NCI-H1694 (cell line): Measurements from ENCODE around the gene EXOG.

Experiments
- DNase-seq: peaks from one replicate; lab custom pipeline; 2025; lab: John Stamatoyannopoulos, UW

Gene EXOG

DNA sequence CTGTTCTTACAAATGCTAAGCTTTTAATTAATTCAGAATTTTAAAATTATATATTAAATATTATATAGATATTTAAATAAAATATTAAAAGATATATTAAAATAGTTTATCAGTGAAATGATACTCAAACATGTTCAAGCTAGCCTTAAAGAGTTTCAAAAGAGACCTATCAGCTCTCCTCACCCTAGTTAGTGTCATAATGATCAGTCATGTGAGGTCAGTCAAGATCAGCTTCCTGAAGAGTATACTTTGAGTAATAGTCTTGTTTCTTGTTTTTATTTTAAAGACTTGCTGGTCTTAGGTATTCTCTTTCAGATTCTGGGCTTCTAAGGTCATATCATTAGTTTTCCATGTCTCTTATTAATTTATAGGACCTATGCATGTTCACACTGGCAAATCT, 14.5 kb downstream of the EXOG start:
- DNase-seq = no peak

DNA sequence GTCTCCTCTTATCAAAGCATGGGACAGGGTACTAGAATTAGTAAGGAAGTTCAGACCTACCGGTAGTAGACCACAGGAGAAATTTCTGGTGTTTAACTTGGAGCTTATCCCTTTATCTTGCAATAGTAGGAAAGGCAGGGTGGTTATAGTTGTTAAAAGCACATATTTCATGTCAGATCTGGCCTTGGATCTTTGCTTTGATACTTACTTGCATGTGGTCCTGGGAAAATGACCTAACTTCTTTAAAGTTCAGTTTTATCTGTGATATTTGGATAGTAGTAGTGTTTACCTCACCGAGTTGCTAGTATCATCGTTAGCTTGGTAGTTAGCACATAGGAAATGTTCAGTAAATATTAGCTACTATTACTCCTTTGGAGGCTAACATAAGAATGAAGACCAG, 15.4 kb downstream of the EXOG start:
- DNase-seq = no peak

- DNase-seq = no peak
These were observed 19.2 kb downstream of the EXOG start for GRCh38 chr3:38515367-38515766.

DNA sequence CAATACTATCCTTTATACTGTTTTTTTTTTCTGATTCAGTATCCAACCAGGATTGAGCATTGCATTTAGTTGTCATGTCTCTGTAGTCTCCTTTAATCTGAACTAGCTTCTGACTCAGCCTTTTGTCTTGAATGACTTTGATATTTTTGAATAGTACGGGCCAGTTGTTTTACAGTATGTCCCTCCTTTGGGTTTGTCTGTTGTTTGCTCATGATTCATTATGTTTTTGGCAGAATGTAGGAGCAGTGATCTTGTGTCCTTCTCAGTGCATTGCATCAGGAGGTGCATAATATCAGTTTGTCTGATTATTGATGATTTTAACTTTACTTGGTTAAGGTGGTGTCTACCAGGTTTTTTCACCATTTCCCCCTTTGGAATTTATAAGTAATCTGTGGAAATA, 20.5 kb downstream of the EXOG start:
- no peak for DNase-seq

GRCh38 chr3:38519000-38519399, 22.9 kb downstream of the EXOG start:
- no peak for DNase-seq

GRCh38 chr3:38519651-38520050, 23.5 kb downstream of the EXOG start:
- no peak for DNase-seq

DNA sequence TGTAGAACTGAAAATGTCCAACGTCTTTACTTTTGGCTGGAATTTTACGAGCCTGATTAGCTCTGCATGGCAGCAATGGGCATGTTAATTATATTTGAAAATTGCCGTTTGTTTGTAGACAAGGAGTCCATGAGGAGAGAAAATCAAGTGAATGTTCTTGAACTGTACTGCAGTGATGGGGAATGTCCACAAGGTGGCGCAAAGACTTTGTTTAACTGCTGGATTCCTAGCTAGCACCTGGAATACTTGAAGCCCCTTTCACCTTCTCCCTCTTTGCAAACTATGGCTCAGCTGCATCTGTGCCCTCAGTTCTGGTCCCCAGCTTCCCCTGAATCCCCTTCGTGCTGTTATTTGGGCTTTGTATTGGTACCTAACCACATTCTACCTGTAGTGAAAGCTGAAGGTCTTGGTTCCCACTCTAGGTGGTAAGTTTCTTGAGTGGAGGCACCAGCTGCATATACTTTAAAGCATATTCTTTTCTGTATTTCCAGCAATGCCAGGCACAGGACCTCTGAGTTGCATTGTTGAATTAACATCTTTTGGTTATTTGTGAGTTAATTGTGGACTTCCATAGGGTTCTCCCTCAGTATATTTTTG, 25.3 kb downstream of the EXOG start:
- DNase-seq = peak; percentile 47

GRCh38 chr3:38522002-38522401, 25.9 kb downstream of the EXOG start:
- DNase-seq = peak; percentile 6

DNA sequence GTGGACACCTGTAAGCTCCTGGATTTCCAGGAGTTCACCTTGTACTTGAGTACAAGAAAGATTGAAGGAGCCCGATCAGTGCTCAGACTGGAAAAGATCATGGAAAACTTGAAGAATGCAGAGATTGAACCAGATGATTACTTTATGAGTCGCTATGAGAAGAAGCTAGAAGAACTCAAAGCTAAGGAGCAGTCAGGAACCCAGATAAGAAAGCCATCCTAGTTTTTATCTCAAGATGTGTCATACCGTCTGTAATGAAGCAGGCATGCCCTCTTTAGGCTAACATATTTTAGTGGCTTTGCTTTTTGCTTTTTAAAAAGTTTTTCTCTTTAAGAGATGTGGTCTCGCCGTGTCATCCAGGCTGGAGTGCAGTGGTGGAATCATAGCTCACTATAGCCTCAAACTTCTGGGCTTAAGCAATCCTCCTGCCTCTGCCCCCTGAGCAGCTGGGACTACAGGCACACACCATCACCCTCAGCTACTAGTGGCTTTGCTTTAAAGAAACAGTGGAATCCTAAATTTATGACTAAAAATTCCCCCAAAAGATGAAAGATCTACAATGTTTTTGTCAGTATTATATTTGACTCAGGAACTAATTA, 28.1 kb downstream of the EXOG start:
- DNase-seq = no peak

DNA sequence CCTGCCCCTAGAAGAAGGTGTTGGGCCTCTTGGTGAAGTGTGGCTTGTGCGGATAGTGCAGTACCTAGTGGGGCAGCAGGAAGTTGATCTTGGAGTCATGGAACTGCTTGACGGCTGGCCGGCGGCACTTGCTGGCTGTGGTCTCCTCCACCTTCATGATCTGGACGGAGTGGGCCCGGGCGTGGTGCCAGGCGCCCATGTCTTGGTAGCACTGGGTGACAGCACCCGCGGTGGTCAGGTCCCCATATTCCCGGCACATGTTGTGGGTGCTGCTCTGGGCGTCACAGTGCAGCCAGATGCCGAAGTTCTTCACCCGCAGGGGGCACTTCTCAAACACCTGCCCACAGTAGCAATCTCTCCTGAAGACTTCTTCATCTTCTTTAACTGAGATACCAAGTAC, 30.7 kb downstream of the EXOG start:
- DNase-seq = no peak

GRCh38 chr3:38528457-38528856, 32.3 kb downstream of the EXOG start:
- DNase-seq = no peak

GRCh38 chr3:38532529-38532928, 36.4 kb downstream of the EXOG start:
- no peak for DNase-seq

DNA sequence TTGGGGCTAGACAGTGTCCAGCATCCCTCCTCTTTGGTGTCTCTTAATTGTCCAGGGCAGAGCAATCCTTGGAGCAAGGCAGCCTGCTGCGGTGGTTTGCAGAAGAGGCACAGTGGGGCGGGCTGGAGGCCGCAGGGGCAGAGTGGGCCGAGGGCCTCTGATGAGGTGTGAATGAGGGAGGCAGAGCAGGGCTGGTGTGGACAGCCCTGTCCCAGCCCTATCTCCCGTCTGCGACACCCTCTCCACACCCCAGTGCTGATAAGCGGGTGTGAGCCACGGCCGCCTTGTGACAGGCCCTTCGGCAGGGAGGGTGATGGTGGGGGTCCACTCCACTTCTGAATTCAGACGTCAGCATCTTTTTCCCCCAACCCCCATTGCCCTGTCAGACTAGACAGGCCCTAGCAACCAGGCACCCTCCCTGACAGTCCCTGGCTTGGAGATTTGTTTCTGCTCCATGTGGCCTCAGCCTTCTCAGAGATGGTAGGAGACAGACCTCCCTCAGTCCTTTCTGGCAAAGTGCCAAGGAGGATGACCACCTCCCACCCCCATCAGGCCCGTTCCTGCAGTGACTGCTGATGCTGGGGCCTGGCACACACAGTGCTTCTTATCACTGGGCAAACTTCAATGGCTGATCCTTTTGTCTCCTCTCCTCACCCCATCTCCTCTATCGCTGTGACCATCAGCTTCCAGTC, 37.3 kb downstream of the EXOG start:
- no peak for DNase-seq

DNA sequence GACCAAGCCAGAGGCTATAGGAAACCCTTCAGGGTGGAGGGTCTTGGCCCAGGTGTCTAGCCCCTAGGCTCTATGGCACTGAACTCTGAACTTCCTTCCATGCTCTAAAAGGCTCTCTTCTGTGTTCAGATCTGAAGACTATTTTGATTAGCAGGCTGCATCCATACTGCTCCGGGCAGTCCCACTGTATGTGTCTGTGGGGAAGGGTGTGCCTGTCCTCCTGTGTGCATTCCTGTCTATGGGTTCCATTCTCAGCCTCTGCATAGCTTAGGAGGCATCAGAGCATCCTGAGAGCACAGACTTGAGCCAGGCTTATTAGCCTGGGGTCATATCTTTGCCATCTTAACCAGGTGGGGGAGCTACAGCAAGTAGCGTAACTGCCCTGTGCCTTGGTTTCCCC, 38.0 kb downstream of the EXOG start:
- DNase-seq = no peak

- DNase-seq = no peak
These were observed 38.5 kb downstream of the EXOG start for GRCh38 chr3:38534604-38535003.

DNA sequence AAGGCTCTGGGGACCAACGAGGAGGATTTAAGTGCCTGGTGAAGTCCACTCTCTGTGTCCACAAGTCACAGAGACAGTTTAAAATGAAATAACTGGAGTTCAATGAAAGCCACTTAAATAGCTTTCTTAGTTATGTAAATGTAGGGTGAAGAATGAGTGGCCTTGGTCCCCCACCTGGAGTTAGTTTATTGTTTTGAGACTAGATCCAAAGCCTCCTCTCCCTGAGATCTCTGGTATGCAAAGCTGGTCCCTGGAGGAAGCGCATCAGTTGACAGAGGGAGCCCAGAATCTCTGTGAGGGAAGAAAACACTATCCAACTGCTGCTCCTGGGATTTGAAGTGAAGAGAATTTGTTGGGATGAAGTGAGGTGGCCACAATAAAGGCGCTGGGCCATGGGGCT, 40.5 kb downstream of the EXOG start:
- DNase-seq = no peak

DNA sequence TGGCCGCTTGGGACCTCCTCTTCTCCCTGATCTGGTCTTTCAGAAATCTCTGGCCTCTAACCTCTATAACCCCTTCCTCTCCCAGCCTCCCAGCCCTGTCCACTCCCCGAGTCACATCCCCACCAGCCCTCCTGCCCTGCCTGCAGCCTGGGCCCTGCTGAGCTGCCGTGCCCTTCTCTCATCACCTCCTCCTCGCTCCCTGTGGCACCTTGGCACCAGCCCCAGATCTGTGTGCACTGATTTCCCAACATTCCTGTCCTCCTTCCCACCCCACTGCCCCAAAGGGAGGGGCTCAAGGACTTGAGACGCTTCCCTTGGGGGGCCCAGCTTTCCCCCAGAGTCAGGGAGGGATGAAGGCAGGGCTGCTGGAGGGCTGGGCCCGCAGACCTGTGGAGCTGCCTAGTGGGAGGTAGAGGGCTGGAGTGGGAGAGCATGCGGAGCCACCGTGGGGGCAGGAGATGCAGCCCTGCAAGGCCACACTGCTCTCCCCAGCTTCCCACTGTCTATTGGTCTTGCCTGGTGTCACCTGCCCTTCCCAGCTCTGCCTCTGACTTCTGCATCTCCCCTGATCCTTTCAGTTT, 42.7 kb downstream of the EXOG start:
- no peak for DNase-seq

DNA sequence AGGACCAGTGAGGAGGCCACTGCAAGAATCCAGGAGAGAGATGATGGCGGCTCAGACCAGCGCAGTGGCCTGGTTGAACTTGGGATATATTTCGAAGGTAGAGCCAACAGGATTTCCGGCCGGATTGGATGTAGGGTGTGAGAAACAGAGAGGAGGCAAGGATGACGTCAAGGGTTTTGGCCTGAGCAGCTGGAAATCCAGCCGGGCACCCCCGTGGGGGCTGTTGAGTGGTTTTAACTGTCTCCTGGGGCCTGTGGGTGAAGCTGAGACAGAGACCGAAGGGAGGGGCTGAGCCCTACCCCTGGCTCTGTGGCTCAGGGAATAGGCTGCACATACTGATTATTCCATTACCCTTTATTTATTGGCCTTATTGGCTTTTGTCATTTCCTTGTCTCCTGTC, 45.7 kb downstream of the EXOG start:
- DNase-seq = no peak

DNA sequence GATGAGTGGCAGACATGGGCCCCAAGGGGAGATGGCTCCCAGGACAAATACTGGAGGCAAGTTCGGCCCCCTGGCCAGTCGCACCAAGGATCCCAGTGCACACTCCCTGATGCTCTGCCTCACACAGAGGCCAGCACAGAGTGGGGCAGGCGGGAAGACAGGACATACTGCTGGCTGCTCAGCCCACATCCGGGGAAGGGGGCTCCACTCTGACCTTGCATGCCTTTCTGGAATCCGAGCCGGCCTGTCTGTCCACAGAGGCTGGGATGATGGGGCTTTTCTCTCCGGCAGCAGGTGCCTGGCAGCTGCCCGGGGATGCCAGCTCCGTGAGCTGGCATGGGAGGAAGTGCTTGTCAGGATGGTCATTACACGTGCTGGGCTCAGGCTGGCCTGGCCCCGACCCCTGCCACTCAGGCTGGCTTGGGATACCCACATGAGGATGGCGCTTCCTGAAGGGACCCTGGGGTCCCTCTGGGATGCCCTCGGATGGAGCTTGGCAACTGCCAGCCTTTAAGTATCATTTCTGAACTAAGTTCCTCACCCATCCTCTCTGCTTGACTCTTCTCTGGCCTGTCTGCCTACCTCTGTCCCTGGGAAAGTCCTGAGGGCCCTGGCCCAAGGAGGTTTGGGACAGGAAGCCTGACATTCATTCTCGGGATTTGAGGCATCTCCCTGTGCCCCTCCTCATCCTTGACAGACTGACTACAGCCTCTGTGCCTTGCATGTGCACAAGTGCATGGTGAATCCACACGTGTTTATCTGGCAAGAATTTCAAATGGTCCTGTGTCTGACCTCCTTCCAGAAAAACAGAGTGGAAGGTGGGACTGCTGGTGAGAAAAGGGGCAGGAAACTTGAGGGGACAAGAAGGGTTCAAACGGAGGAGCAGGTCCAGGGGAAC, 46.5 kb downstream of the EXOG start:
- DNase-seq = no peak

- DNase-seq = no peak
These were observed 47.4 kb downstream of the EXOG start for GRCh38 chr3:38543586-38543985.

DNA sequence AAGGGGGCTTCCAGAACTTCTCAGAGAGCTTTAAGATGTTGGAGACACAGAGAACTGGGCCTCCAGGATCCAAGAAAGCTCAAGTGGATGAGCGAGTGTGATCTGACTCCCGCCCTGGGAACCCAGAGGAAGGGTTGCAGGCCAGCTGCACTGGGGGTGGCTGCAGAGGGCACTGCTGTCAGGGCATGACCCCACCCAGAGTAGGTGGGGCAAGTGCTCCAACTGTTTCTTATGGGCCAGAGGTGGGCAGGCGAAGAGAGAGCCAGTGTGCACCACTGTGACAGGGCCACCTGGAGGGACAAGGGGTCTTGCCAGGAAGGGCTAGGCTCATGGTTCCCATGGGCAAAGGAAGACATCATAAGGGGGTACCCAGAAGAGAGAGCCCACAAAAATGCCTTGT, 48.8 kb downstream of the EXOG start:
- no peak for DNase-seq

GRCh38 chr3:38545550-38545949, 49.4 kb downstream of the EXOG start:
- DNase-seq = no peak
